Astrocyte (in vitro differentiated cells and primary cell): ENCODE results near the gene RAD50.

ENCODE experiments used
- EZH2 ChIP-seq: IDR thresholded peaks from 2 replicates; pipeline ENCODE4 v1.6.1; 2012; ENCODE audit warnings: mild to moderate bottlenecking, low read length, inconsistent platforms; ENCODE audit not compliant: insufficient read depth
- TF ChIP-seq, protein P1 (sequence below): IDR thresholded peaks from 2 replicates; pipeline ENCODE4 v1.5.1; 2011; ENCODE audit warnings: low read depth, mild to moderate bottlenecking, inconsistent platforms, low read length, moderate library complexity; ENCODE audit not compliant: insufficient read depth

DNA sequence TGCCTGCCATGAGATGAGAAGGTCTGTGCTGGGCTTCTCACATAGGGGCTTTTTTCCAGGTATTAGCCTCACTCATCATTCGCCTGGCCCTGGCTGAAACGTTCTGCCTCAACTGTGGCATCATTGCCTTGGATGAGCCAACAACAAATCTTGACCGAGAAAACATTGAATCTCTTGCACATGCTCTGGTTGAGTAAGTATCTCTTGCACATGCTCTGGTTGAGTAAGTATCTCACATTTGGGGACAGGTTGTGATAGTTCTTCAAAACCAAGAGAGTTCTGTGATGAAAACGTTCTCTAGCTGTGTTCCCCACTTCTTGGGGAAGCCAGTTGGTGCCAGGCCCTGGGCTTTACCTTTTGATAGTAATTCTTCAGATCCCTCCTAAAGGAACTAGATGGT lies 83.8 kb downstream of the RAD50 start:
- TF ChIP-seq, protein P1, sequence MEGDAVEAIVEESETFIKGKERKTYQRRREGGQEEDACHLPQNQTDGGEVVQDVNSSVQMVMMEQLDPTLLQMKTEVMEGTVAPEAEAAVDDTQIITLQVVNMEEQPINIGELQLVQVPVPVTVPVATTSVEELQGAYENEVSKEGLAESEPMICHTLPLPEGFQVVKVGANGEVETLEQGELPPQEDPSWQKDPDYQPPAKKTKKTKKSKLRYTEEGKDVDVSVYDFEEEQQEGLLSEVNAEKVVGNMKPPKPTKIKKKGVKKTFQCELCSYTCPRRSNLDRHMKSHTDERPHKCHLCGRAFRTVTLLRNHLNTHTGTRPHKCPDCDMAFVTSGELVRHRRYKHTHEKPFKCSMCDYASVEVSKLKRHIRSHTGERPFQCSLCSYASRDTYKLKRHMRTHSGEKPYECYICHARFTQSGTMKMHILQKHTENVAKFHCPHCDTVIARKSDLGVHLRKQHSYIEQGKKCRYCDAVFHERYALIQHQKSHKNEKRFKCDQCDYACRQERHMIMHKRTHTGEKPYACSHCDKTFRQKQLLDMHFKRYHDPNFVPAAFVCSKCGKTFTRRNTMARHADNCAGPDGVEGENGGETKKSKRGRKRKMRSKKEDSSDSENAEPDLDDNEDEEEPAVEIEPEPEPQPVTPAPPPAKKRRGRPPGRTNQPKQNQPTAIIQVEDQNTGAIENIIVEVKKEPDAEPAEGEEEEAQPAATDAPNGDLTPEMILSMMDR: no peak
- TF ChIP-seq EZH2: no peak
